Measurements from ENCODE around the gene RPTOR.

RPTOR gene

DNA sequence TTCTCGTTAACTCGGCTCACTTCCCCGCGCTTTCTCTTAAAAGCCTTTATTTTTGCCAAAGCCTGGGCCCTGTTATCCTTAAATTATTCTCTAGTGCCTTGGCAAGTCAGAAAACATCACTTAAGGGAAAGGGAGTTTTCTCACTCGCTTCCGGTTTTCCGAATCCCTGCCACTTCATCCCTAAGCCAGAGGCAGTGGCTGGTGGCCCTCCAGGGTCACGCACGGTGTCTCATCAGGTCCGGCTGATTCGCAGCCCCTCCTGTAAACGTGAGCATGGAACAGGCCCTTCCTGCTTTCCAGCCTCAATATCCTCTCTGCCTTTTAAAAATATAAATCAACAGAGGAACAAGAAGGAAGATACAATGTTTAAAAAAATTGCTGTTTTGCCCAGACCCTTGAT is 304.5 kb downstream of the RPTOR start:
- no peak for TF ChIP-seq GABPA (IDR thresholded peaks at IDR 0.05; ENCODE audit: low read depth)
- TF ChIP-seq, protein P1, sequence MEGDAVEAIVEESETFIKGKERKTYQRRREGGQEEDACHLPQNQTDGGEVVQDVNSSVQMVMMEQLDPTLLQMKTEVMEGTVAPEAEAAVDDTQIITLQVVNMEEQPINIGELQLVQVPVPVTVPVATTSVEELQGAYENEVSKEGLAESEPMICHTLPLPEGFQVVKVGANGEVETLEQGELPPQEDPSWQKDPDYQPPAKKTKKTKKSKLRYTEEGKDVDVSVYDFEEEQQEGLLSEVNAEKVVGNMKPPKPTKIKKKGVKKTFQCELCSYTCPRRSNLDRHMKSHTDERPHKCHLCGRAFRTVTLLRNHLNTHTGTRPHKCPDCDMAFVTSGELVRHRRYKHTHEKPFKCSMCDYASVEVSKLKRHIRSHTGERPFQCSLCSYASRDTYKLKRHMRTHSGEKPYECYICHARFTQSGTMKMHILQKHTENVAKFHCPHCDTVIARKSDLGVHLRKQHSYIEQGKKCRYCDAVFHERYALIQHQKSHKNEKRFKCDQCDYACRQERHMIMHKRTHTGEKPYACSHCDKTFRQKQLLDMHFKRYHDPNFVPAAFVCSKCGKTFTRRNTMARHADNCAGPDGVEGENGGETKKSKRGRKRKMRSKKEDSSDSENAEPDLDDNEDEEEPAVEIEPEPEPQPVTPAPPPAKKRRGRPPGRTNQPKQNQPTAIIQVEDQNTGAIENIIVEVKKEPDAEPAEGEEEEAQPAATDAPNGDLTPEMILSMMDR (IDR thresholded peaks at IDR 0.05; ENCODE audit: insufficient read depth, low read length), result no peak
- no peak for TF ChIP-seq POLR2AphosphoS5 (IDR thresholded peaks at IDR 0.05; ENCODE audit: low read depth)
- H3K27ac ChIP-seq (replicated peaks), result no peak overlapping the region
- H3K4me3 ChIP-seq (replicated peaks; ENCODE audit: insufficient read depth, low read length), result no peak overlapping the region
- no peak for DNase-seq (ENCODE audit: low read depth in 1 of 2, low spot score in 1 of 2)
- H3K27me3 ChIP-seq (ENCODE audit: insufficient read depth, poor library complexity, severe bottlenecking), result no peaks in the 10 kb centered on the region

DNA sequence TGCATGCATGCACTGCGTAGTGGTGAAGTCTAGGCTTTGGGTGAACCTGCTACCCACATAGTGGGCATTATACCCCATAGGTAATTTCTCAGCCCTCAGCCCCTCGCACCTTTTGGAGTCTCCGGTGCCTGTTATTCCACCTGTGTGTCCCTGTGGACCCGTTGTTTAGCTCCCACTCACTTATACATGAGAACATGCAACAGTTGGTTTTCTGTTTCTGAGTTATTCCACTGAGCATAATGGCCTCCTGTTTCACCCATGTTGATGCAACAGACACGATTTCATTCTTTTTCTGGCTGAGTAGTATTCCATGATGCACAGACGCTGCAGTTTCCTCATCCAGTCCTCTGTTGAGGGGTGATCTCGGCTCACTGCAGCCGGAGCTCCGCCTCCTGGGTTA is 305.5 kb downstream of the RPTOR start:
- TF ChIP-seq, protein P1 (IDR thresholded peaks at IDR 0.05; ENCODE audit: insufficient read depth, low read length), result no peak
- no peak for TF ChIP-seq POLR2AphosphoS5 (IDR thresholded peaks at IDR 0.05; ENCODE audit: low read depth)
- TF ChIP-seq GABPA (IDR thresholded peaks at IDR 0.05; ENCODE audit: low read depth), result no peak
- TF ChIP-seq SPI1 (IDR thresholded peaks at IDR 0.05; ENCODE audit: borderline replicate concordance, low read depth), result no peak
- TF ChIP-seq, protein P2, sequence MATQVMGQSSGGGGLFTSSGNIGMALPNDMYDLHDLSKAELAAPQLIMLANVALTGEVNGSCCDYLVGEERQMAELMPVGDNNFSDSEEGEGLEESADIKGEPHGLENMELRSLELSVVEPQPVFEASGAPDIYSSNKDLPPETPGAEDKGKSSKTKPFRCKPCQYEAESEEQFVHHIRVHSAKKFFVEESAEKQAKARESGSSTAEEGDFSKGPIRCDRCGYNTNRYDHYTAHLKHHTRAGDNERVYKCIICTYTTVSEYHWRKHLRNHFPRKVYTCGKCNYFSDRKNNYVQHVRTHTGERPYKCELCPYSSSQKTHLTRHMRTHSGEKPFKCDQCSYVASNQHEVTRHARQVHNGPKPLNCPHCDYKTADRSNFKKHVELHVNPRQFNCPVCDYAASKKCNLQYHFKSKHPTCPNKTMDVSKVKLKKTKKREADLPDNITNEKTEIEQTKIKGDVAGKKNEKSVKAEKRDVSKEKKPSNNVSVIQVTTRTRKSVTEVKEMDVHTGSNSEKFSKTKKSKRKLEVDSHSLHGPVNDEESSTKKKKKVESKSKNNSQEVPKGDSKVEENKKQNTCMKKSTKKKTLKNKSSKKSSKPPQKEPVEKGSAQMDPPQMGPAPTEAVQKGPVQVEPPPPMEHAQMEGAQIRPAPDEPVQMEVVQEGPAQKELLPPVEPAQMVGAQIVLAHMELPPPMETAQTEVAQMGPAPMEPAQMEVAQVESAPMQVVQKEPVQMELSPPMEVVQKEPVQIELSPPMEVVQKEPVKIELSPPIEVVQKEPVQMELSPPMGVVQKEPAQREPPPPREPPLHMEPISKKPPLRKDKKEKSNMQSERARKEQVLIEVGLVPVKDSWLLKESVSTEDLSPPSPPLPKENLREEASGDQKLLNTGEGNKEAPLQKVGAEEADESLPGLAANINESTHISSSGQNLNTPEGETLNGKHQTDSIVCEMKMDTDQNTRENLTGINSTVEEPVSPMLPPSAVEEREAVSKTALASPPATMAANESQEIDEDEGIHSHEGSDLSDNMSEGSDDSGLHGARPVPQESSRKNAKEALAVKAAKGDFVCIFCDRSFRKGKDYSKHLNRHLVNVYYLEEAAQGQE (IDR thresholded peaks at IDR 0.05; ENCODE audit: insufficient replicate concordance, low read depth), result no peak
- no peak overlapping the region for H3K4me3 ChIP-seq (replicated peaks; ENCODE audit: insufficient read depth, low read length)
- H3K27ac ChIP-seq (replicated peaks), result no peak overlapping the region
- H3K27me3 ChIP-seq (ENCODE audit: insufficient read depth, poor library complexity, severe bottlenecking), result no peaks in the 10 kb centered on the region
- no peak for DNase-seq (ENCODE audit: low read depth in 1 of 2, low spot score in 1 of 2)

DNA sequence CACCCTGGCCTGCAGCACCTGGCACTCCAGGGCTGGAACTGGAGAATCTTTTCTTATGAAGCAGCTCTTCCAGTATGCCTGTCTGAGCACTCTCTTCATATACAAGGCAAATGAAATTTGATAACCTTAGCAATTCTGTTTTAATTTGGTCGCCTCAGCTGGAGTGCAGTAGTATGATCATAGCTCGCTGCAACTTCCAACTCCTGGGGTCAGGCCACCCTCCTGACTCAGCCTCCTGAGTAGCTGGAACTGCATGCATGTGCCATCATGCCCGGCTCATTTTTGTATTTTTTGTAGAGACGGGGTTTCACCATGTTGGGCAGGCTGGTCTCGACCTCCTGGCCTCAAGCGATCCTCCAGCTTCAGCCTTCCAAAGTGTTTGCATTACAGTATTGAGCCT is 306.2 kb downstream of the RPTOR start:
- H3K4me3 ChIP-seq (replicated peaks; ENCODE audit: insufficient read depth, low read length), result no peak overlapping the region
- TF ChIP-seq, protein P2 (IDR thresholded peaks at IDR 0.05; ENCODE audit: insufficient replicate concordance, low read depth), result no peak
- TF ChIP-seq POLR2AphosphoS5 (IDR thresholded peaks at IDR 0.05; ENCODE audit: low read depth) (no peak), SPI1 (IDR thresholded peaks at IDR 0.05; ENCODE audit: borderline replicate concordance, low read depth) (no peak), GABPA (IDR thresholded peaks at IDR 0.05; ENCODE audit: low read depth) (no peak)
- TF ChIP-seq, protein P1 (IDR thresholded peaks at IDR 0.05; ENCODE audit: insufficient read depth, low read length), result no peak
- no peak overlapping the region for H3K27ac ChIP-seq (replicated peaks)
- DNase-seq (ENCODE audit: low read depth in 1 of 2, low spot score in 1 of 2), result no peak
- no peaks in the 10 kb centered on the region for H3K27me3 ChIP-seq (ENCODE audit: insufficient read depth, poor library complexity, severe bottlenecking)

DNA sequence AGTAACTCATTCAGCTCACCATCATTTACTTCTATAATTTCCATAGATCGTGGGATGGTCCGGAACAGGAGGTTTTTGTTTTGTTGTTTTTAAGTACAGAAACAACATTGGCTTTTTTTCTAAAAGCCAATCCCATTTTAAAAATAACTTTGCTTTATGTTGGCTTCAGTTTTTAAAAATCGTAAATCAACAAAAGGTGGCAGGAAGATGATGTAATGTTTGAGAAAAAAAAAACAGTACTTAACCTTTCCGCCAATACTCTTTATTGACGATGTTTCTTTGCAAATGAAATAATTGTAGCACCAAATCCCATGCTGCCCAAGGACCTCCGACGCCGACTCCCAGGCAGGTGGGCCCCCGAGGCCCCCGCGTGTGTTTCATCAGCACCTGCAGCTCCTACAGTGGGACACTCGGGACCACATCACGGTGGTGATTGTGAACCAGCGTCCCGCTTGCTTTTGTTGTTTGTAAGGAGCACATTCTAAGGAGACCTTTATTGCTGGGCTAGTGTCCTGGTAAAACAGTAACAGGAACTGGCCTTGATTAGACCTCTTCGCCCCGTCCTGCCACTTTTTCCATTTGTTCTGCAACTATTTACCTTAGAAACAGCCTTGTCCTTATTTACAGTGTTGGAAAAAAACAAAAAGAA is 306.8 kb downstream of the RPTOR start:
- Histone ChIP-seq H3K4me3 (replicated peaks; ENCODE audit: insufficient read depth, low read length) (no peak overlapping the region), H3K27me3 (ENCODE audit: insufficient read depth, poor library complexity, severe bottlenecking) (no peaks in the 10 kb centered on the region), H3K27ac (replicated peaks) (no peak overlapping the region)
- no peak for DNase-seq (ENCODE audit: low read depth in 1 of 2, low spot score in 1 of 2)
- TF ChIP-seq POLR2AphosphoS5 (IDR thresholded peaks at IDR 0.05; ENCODE audit: low read depth), result no peak
- TF ChIP-seq, protein P2 (IDR thresholded peaks at IDR 0.05; ENCODE audit: insufficient replicate concordance, low read depth), result no peak
- TF ChIP-seq SPI1 (IDR thresholded peaks at IDR 0.05; ENCODE audit: borderline replicate concordance, low read depth), result no peak
- TF ChIP-seq GABPA (IDR thresholded peaks at IDR 0.05; ENCODE audit: low read depth), result no peak
- TF ChIP-seq, protein P1 (IDR thresholded peaks at IDR 0.05; ENCODE audit: insufficient read depth, low read length), result no peak
